ENCODE results near the gene EXOC6B.

The EXOC6B gene

GRCh38 chr2:72638600-72639211 is 187.1 kb downstream of the EXOC6B start:
- Histone ChIP-seq H3K79me1 (ENCODE audit: low read depth, low read length) (peaks cover 8% of the 10 kb centered on the region), H3K4me1 (ENCODE audit: control insufficient read depth in 2 of 2, insufficient read depth in 1 of 2, low read depth in 1 of 2, low read length in 2 of 2) (peaks cover 0 to 7% of the 10 kb centered on the region in 2 donors), H3K27me3 (ENCODE audit: control insufficient read depth in 3 of 3, insufficient read depth in 3 of 3, low read depth in 1 of 3, low read length in 3 of 3) (no peaks in the 10 kb centered on the region), H2BK5ac (ENCODE audit: low read length) (peak overlapping the region; percentile 48), H3K9ac (ENCODE audit: low read depth, low read length, poor library complexity) (no peak overlapping the region), H2BK12ac (ENCODE audit: low read length) (no peak overlapping the region), H2AK5ac (ENCODE audit: low read depth, low read length) (peak overlapping the region; percentile 7), H3K4me3 (ENCODE audit: low read length in 2 of 2) (no peak overlapping the region), H2BK120ac (ENCODE audit: low read depth, low read length) (peak overlapping the region; percentile 52), H3K23ac (ENCODE audit: low read depth, low read length, poor library complexity) (peak overlapping the region; percentile 73), H3K18ac (ENCODE audit: low read length) (peak overlapping the region; percentile 59), H3K9me3 (replicated peaks in 1 of 2; ENCODE audit: control insufficient read depth in 2 of 2, insufficient read depth in 1 of 2, low read depth in 1 of 2, low read length in 2 of 2) (peaks cover 0 to 2% of the 10 kb centered on the region in 2 donors), H4K91ac (ENCODE audit: low read depth, low read length, poor library complexity) (no peak overlapping the region), H3K14ac (ENCODE audit: low read length) (peak overlapping the region; percentile 98), H3K4me2 (ENCODE audit: insufficient read depth, low read length, poor library complexity, severe bottlenecking) (no peak overlapping the region), H2AFZ (ENCODE audit: low read length) (no peak overlapping the region), H2BK15ac (ENCODE audit: low read length) (no peak overlapping the region), H4K8ac (ENCODE audit: low read depth, low read length) (peak overlapping the region; percentile 23), H3K36me3 (replicated peaks in 1 of 2; ENCODE audit: control insufficient read depth in 2 of 2, insufficient read depth in 2 of 2, low read length in 2 of 2) (no peaks in the 10 kb centered on the region), H3K27ac (replicated peaks; ENCODE audit: low read length) (no peak overlapping the region), H3K4ac (ENCODE audit: low read length) (peak overlapping the region; percentile 6)
- DNase-seq (ENCODE audit: low spot score): no peak
- WGBS, 2 donors (ENCODE audit: extremely low coverage in 2 of 2, insufficient read length in 2 of 2, insufficient replicate concordance in 1 of 2): no CpG with 5 or more reads among the region's 6 CpGs

DNA sequence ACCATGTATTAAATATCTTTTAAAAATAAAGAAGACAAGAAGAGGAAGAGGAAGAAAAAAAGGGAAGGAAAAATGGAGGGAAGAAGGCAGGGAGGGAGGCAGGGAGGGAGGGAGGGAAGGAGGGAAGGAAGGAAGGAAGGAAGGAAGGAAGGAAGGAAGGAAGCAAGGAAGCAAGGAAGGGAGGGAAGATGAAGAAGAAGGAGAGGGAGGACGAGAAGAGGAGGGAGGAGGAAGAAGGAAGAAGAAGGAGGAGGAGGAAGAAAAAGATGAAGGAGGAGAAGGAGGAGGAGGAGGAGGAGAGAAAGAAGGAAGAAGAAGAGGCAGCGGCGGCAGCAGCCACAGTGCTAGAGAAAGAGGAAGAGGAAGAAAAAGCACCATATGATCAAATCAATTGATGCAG is 189.6 kb downstream of the EXOC6B start:
- no peak overlapping the region for H3K23ac ChIP-seq (ENCODE audit: low read depth, low read length, poor library complexity)
- WGBS, 2 donors (ENCODE audit: extremely low coverage in 2 of 2, insufficient read length in 2 of 2, insufficient replicate concordance in 1 of 2): no CpG with 5 or more reads among the region's 3 CpGs

GRCh38 chr2:72630767-72631166 is 195.1 kb downstream of the EXOC6B start:
- H4K8ac ChIP-seq (ENCODE audit: low read depth, low read length): no peak overlapping the region
- no peak overlapping the region for H2AFZ ChIP-seq (ENCODE audit: low read length)
- no peak overlapping the region for H3K4me3 ChIP-seq (ENCODE audit: low read length in 2 of 2)
- DNase-seq (ENCODE audit: low spot score): no peak
- H3K4ac ChIP-seq (ENCODE audit: low read length): no peak overlapping the region
- no peak overlapping the region for H3K23ac ChIP-seq (ENCODE audit: low read depth, low read length, poor library complexity)
- H2BK15ac ChIP-seq (ENCODE audit: low read length): no peak overlapping the region
- no peak overlapping the region for H3K18ac ChIP-seq (ENCODE audit: low read length)
- H2BK5ac ChIP-seq (ENCODE audit: low read length): no peak overlapping the region
- no peak overlapping the region for H2BK120ac ChIP-seq (ENCODE audit: low read depth, low read length)
- no peaks in the 10 kb centered on the region for H3K9me3 ChIP-seq (replicated peaks in 1 of 2; ENCODE audit: control insufficient read depth in 2 of 2, insufficient read depth in 1 of 2, low read depth in 1 of 2, low read length in 2 of 2)
- H3K27me3 ChIP-seq (ENCODE audit: control insufficient read depth in 3 of 3, insufficient read depth in 3 of 3, low read depth in 1 of 3, low read length in 3 of 3): no peaks in the 10 kb centered on the region
- peaks cover 0 to 1% of the 10 kb centered on the region in 2 donors for H3K36me3 ChIP-seq (replicated peaks in 1 of 2; ENCODE audit: control insufficient read depth in 2 of 2, insufficient read depth in 2 of 2, low read length in 2 of 2)
- H3K9ac ChIP-seq (ENCODE audit: low read depth, low read length, poor library complexity): no peak overlapping the region
- no peak overlapping the region for H3K27ac ChIP-seq (replicated peaks; ENCODE audit: low read length)
- H3K4me1 ChIP-seq (ENCODE audit: control insufficient read depth in 2 of 2, insufficient read depth in 1 of 2, low read depth in 1 of 2, low read length in 2 of 2): no peaks in the 10 kb centered on the region
- no peak overlapping the region for H3K14ac ChIP-seq (ENCODE audit: low read length)
- H2BK12ac ChIP-seq (ENCODE audit: low read length): no peak overlapping the region
- H2AK5ac ChIP-seq (ENCODE audit: low read depth, low read length): no peak overlapping the region
- H3K4me2 ChIP-seq (ENCODE audit: insufficient read depth, low read length, poor library complexity, severe bottlenecking): no peak overlapping the region
- H3K79me1 ChIP-seq (ENCODE audit: low read depth, low read length): no peaks in the 10 kb centered on the region
- no peak overlapping the region for H4K91ac ChIP-seq (ENCODE audit: low read depth, low read length, poor library complexity)
- no CpG with 5 or more reads among the region's 2 CpGs for WGBS, 2 donors (ENCODE audit: extremely low coverage in 2 of 2, insufficient read length in 2 of 2, insufficient replicate concordance in 1 of 2)

More for the DNA sequence above, 189.6 kb downstream of the EXOC6B start:
- no peak overlapping the region for H3K4ac ChIP-seq (ENCODE audit: low read length)
- no peak overlapping the region for H3K4me3 ChIP-seq (ENCODE audit: low read length in 2 of 2)
- no peak overlapping the region for H3K27ac ChIP-seq (replicated peaks; ENCODE audit: low read length)
- no peak overlapping the region for H2AFZ ChIP-seq (ENCODE audit: low read length)
- DNase-seq (ENCODE audit: low spot score): no peak
- no peak overlapping the region for H2BK12ac ChIP-seq (ENCODE audit: low read length)
- H3K9ac ChIP-seq (ENCODE audit: low read depth, low read length, poor library complexity): no peak overlapping the region
- H2BK15ac ChIP-seq (ENCODE audit: low read length): no peak overlapping the region
- no peak overlapping the region for H3K18ac ChIP-seq (ENCODE audit: low read length)
- H4K8ac ChIP-seq (ENCODE audit: low read depth, low read length): no peak overlapping the region
- H3K4me2 ChIP-seq (ENCODE audit: insufficient read depth, low read length, poor library complexity, severe bottlenecking): no peak overlapping the region
- H3K36me3 ChIP-seq (replicated peaks in 1 of 2; ENCODE audit: control insufficient read depth in 2 of 2, insufficient read depth in 2 of 2, low read length in 2 of 2): peaks cover 0 to 1% of the 10 kb centered on the region in 2 donors
- H4K91ac ChIP-seq (ENCODE audit: low read depth, low read length, poor library complexity): no peak overlapping the region
- no peaks in the 10 kb centered on the region for H3K27me3 ChIP-seq (ENCODE audit: control insufficient read depth in 3 of 3, insufficient read depth in 3 of 3, low read depth in 1 of 3, low read length in 3 of 3)
- no peak overlapping the region for H3K14ac ChIP-seq (ENCODE audit: low read length)
- no peak overlapping the region for H2BK5ac ChIP-seq (ENCODE audit: low read length)
- peaks cover 0 to 2% of the 10 kb centered on the region in 2 donors for H3K9me3 ChIP-seq (replicated peaks in 1 of 2; ENCODE audit: control insufficient read depth in 2 of 2, insufficient read depth in 1 of 2, low read depth in 1 of 2, low read length in 2 of 2)
- H2AK5ac ChIP-seq (ENCODE audit: low read depth, low read length): no peak overlapping the region
- H3K4me1 ChIP-seq (ENCODE audit: control insufficient read depth in 2 of 2, insufficient read depth in 1 of 2, low read depth in 1 of 2, low read length in 2 of 2): peaks cover 0 to 7% of the 10 kb centered on the region in 2 donors
- H2BK120ac ChIP-seq (ENCODE audit: low read depth, low read length): no peak overlapping the region
- H3K79me1 ChIP-seq (ENCODE audit: low read depth, low read length): peaks cover 8% of the 10 kb centered on the region

- H3K79me1 ChIP-seq (ENCODE audit: low read depth, low read length): no peaks in the 10 kb centered on the region
- no peaks in the 10 kb centered on the region for H3K27me3 ChIP-seq (ENCODE audit: control insufficient read depth in 3 of 3, insufficient read depth in 3 of 3, low read depth in 1 of 3, low read length in 3 of 3)
- no peak for DNase-seq (ENCODE audit: low spot score)
- H3K9ac ChIP-seq (ENCODE audit: low read depth, low read length, poor library complexity): no peak overlapping the region
- no peak overlapping the region for H3K4me2 ChIP-seq (ENCODE audit: insufficient read depth, low read length, poor library complexity, severe bottlenecking)
- no peak overlapping the region for H2BK5ac ChIP-seq (ENCODE audit: low read length)
- peaks cover 0 to 1% of the 10 kb centered on the region in 2 donors for H3K36me3 ChIP-seq (replicated peaks in 1 of 2; ENCODE audit: control insufficient read depth in 2 of 2, insufficient read depth in 2 of 2, low read length in 2 of 2)
- no peak overlapping the region for H2BK12ac ChIP-seq (ENCODE audit: low read length)
- H3K4me1 ChIP-seq (ENCODE audit: control insufficient read depth in 2 of 2, insufficient read depth in 1 of 2, low read depth in 1 of 2, low read length in 2 of 2): no peaks in the 10 kb centered on the region
- no peak overlapping the region for H2AK5ac ChIP-seq (ENCODE audit: low read depth, low read length)
- no peak overlapping the region for H3K27ac ChIP-seq (replicated peaks; ENCODE audit: low read length)
- H3K4ac ChIP-seq (ENCODE audit: low read length): no peak overlapping the region
- no CpG with 5 or more reads among the region's 1 CpG for WGBS, 2 donors (ENCODE audit: extremely low coverage in 2 of 2, insufficient read length in 2 of 2, insufficient replicate concordance in 1 of 2)
- H3K23ac ChIP-seq (ENCODE audit: low read depth, low read length, poor library complexity): no peak overlapping the region
- no peak overlapping the region for H4K91ac ChIP-seq (ENCODE audit: low read depth, low read length, poor library complexity)
- H4K8ac ChIP-seq (ENCODE audit: low read depth, low read length): no peak overlapping the region
- no peak overlapping the region for H2BK15ac ChIP-seq (ENCODE audit: low read length)
- H3K4me3 ChIP-seq (ENCODE audit: low read length in 2 of 2): no peak overlapping the region
- no peak overlapping the region for H2AFZ ChIP-seq (ENCODE audit: low read length)
- no peak overlapping the region for H3K18ac ChIP-seq (ENCODE audit: low read length)
- no peak overlapping the region for H3K14ac ChIP-seq (ENCODE audit: low read length)
- no peak overlapping the region for H2BK120ac ChIP-seq (ENCODE audit: low read depth, low read length)
- no peaks in the 10 kb centered on the region for H3K9me3 ChIP-seq (replicated peaks in 1 of 2; ENCODE audit: control insufficient read depth in 2 of 2, insufficient read depth in 1 of 2, low read depth in 1 of 2, low read length in 2 of 2)
Observed at GRCh38 chr2:72629062-72629461, 196.8 kb downstream of the EXOC6B start.

All from neuronal stem cell (in vitro differentiated cells).